GM12875 (cell line): ENCODE data around the gene MAPK1IP1L.
"Not testable (repeated sequence)": the region's sequence is repeated elsewhere in the genome, so short reads cannot be mapped to it uniquely, and the experiment has no call there.

Experiments used
- H3K4me3 ChIP-seq: one replicate; pipeline ENCODE4 v1.5.1; 2011; ENCODE audit warnings: low read depth, low read length, control low read depth
- TF ChIP-seq, protein P1 (sequence below): IDR thresholded peaks from 2 replicates; pipeline ENCODE4 v1.5.1; 2011; ENCODE audit warnings: low read depth, mild to moderate bottlenecking, control low read depth, inconsistent platforms, low read length, moderate library complexity, borderline replicate concordance; ENCODE audit not compliant: insufficient read depth

The MAPK1IP1L gene

DNA sequence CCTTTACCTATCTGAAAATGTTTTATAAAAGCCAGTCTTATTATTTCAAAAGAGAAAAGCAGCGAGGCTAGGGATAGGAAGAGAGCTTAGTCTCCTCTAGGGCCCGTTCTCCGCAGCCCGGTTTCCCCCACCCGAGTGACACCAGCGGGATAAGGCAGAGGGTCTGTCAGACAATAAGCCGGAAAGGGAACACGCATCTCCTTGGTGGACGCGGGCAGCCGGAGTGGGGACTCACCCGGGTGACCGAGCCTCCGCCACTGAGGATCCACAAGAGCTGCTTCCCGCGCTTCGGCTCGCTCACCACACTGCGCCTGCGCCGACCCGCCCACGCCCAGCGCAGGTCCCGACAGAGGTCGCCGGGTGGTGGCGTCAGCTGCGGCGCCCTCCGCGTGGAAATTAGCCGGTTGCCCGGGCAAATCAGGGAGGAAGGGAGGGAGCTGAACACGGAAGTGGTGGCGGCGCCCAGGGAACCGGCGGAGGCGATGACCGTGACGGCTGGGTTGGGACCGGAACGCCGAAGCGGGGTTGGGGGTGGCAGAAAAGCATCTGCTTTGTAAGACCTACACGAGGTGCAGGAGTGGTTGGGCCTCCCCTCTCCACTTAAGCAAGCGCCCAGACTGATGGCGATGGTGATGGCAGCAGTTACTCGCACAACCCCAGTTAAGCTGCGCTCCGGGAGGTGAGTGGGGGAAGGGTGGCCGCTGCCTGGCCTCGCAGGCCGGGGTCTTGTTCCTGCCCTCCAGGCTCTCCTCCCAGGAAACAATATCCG is 24.5 kb upstream of the MAPK1IP1L start, which contains the start of the genes SOCS4 and WDHD1:
TSS of gene SOCS4 (plus strand) at position 444 of the 769 bp plus-strand sequence. CDS start 15,806 bp downstream, outside the sequence.
TSS of gene WDHD1 (minus strand) at position 307 of the 769 bp plus-strand sequence. CDS start 312 bp downstream, outside the sequence.
- H3K4me3 ChIP-seq: peak within 1 kb of the TSS; percentile 99
- TF ChIP-seq, protein P1, sequence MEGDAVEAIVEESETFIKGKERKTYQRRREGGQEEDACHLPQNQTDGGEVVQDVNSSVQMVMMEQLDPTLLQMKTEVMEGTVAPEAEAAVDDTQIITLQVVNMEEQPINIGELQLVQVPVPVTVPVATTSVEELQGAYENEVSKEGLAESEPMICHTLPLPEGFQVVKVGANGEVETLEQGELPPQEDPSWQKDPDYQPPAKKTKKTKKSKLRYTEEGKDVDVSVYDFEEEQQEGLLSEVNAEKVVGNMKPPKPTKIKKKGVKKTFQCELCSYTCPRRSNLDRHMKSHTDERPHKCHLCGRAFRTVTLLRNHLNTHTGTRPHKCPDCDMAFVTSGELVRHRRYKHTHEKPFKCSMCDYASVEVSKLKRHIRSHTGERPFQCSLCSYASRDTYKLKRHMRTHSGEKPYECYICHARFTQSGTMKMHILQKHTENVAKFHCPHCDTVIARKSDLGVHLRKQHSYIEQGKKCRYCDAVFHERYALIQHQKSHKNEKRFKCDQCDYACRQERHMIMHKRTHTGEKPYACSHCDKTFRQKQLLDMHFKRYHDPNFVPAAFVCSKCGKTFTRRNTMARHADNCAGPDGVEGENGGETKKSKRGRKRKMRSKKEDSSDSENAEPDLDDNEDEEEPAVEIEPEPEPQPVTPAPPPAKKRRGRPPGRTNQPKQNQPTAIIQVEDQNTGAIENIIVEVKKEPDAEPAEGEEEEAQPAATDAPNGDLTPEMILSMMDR: 0 out of 2 replicates have a peak, but pooled peaks have one; percentile 4

DNA sequence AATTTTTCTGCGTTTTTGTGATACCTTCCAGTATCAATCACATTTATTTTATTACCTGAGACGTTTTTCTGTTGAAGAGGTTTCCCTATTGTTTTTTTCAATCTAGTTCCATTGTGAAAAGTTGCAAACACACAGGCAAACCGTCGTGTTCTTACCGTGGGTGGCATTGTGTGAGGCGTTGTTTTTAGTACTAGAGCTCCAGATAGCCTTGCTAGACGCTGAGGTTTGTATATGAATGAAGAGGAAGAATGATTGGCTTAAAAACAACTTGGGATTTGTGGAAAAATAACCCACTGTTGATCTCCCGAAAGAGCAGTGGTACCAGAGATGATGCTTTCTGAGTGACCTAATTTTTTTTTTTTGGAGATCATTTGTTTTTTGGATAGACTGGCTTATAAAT is 23.4 kb upstream of the MAPK1IP1L start:
- TF ChIP-seq, protein P1: no peak
- peak overlapping the region; percentile 99 for H3K4me3 ChIP-seq

DNA sequence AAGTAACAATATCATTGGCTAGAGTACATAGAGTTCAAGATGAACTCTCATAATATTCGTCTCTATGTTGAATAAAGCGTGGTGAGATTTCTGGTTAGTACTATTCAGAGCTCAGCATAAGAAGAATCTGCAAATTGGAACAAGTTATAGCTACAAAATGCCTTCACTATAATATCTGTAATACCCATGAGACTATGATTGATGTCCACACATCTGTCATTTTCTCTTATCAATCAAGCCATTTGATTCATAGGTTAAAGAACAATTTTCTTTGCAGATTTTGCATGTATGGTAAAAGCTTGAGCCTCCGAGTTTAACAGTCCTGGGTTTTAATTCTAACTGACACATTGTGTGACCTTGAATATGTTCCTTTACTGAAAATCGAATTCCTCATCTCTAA is 23.0 kb upstream of the MAPK1IP1L start:
- peak overlapping the region; percentile 99 for H3K4me3 ChIP-seq
- TF ChIP-seq, protein P1: no peak

DNA sequence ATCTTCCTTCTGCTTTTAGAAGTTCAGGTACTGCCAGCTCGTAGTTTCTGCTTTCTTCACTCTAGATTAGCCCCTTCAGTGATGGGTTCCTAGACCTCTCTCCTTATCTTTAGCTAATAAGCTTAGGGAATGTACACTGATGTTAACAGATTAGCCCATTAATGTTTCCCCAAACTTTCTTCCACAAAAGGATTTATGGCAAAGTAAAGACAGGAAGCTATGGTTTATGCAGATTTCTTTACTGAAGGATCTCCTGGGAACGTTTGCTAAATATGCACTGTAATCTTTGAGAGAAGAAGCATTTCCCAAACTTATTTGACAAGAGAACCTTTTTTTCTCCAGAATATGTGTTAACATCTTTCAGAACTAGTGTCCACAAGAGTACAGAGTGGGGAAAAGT is 20.3 kb upstream of the MAPK1IP1L start:
- H3K4me3 ChIP-seq: no peak overlapping the region
- TF ChIP-seq, protein P1: no peak

DNA sequence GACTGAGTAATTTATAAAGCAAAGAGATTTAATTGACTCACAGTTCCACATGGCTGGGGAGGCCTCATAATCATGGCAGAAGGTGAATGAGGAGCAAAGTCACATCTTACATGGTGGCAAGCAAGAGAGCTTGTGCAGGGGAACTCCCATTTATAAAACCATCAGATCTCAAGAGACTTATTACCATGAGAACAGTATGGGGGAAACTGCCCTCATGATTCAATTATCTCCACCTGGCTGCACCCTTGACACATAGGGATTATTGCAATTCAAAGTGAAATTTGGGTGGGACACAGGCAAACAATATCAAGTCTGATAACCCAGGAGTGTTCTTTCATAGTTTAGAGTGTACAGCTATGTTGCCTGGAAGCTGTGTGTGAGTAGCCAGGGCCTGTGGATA is 13.5 kb upstream of the MAPK1IP1L start:
- H3K4me3 ChIP-seq: not testable (repeated sequence)

DNA sequence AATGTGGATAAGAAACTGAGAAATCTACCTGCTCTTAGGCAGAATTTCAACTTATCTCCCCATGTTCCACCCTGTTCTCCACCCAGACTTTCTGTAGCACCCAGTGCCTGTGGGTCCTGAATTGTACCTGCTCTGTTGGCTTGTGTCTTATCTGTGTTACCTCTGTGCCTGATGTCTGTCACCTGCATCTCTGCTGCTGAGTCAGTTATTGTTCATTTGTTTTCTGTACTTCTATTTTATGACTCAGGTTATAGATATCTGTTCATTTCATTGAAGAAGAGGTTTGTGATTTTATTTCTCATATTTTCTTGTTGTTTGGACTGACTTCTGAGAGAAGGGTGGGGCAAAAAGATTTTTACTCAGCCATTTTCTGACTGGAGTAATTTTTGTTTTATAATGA is 12.7 kb upstream of the MAPK1IP1L start:
- no peak overlapping the region for H3K4me3 ChIP-seq
- TF ChIP-seq, protein P1: no peak

DNA sequence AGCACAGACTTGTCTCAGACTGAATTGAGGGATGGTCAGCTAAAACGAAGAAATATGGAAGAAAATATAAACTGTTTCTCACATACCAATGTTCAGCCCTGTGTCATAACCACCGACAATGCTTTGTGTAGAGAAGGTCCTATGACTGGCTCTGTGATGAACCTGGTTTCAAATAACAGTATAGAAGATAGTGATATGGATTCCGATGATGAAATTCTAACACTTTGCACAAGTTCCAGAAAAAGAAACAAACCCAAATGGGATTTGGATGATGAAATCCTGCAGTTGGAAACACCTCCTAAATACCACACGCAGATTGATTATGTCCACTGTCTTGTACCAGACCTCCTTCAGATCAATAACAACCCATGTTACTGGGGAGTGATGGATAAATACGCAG is 7.9 kb upstream of the MAPK1IP1L start:
- H3K4me3 ChIP-seq: no peak overlapping the region
- TF ChIP-seq, protein P1: no peak
